Breast epithelium (tissue), 4 donors: ENCODE results near the gene ATOX1. TPM values are rescaled to one million over a fixed set of nuclear protein-coding genes. Genes with fewer than 3 reads are reported as not detected.
A peak's percentile ranks its signal among the peaks of the same experiment; 100 is the strongest.

Source experiments
- DNase-seq, 2 donors: peaks; one replicate each; pipeline ENCODE4 v3.0.0-alpha.2; 2019; ENCODE audit warnings: low spot score in 2 of 2
- H3K27ac ChIP-seq, 2 donors: fragments of 200-600 bp; sonication (generic) in 1 of 2; one replicate each; pipeline ENCODE4 v1.5.1; 2016 to 2019; ENCODE audit warnings: mild to moderate bottlenecking in 1 of 2
- H3K27me3 ChIP-seq, 2 donors: fragments of 200-600 bp; sonication (generic) in 1 of 2; one replicate each; pipeline versions ENCODE4 v1.5.1 to v1.6.0; 2017 to 2019; ENCODE audit warnings: control low read depth in 1 of 2, mild to moderate bottlenecking in 1 of 2
- H3K36me3 ChIP-seq: fragments of 200-600 bp; one replicate; pipeline ENCODE4 v1.5.1; 2019
- H3K4me1 ChIP-seq, 2 donors: fragments of 200-600 bp; sonication (generic); one replicate each; pipeline ENCODE4 v1.5.1; 2016 to 2019; ENCODE audit warnings: control low read depth in 1 of 2
- H3K4me3 ChIP-seq, 3 donors: fragments of 200-600 bp; sonication (generic); 1 replicate in 2 of 3; 2 replicates in 1 of 3; pipeline ENCODE4 v1.5.1; 2016 to 2019; ENCODE audit warnings: mild to moderate bottlenecking in 3 of 3, moderate library complexity in 2 of 3
- H3K9me3 ChIP-seq, 2 donors: fragments of 200-600 bp; sonication (generic) in 1 of 2; one replicate each; pipeline ENCODE4 v1.5.1; 2016 to 2019; ENCODE audit warnings: control low read depth in 1 of 2
- CTCF ChIP-seq, 3 donors: fragments of 450-650 bp; IDR thresholded peaks; one replicate each; pipeline ENCODE4 v1.5.1; 2016 to 2017; ENCODE audit warnings: antibody characterized with exemption in 3 of 3, mild to moderate bottlenecking in 3 of 3, moderate library complexity in 3 of 3
- POLR2A ChIP-seq: fragments of 450-650 bp; IDR thresholded peaks from one replicate; pipeline ENCODE4 v1.6.1; 2016; ENCODE audit warnings: antibody characterized with exemption, mild to moderate bottlenecking, moderate library complexity
- POLR2AphosphoS5 ChIP-seq, 3 donors: sonication (generic); formaldehyde crosslinking; IDR thresholded peaks; one replicate each; pipeline ENCODE4 v1.6.1; 2017; ENCODE audit warnings: antibody characterized with exemption in 3 of 3
- intact Hi-C: fragments of 100-400 bp; cut with DNase I; formaldehyde crosslinking; loops from one replicate; pipeline ENCODE4 v1.15.1; 2023; ENCODE audit warnings: low total_unique reads
- total RNA-seq, 3 donors: library from RNA; depleted of rRNA; stranded (reverse); fragments of >200 nt; gene quantifications; one replicate each; pipeline ENCODE4 v1.1.0, GENCODE V29; 2016

ATOX1 gene
- total RNA-seq, 3 donors from 2014 or later: 119 to 138 (median 120) TPM

GRCh38 chr5:151740958-151741373 lies 17.5 kb downstream of the ATOX1 start:
- Histone ChIP-seq H3K27ac (peak overlapping the region; percentile 12 to 71), H3K27me3 (no peaks in the 10 kb centered on the region), H3K4me3 (no peak overlapping the region), H3K36me3 (no peaks in the 10 kb centered on the region), H3K9me3 (no peaks in the 10 kb centered on the region), H3K4me1 (peaks cover 0 to 5% of the 10 kb centered on the region in 2 donors)
- no peak for DNase-seq
- intact Hi-C loops: loop anchor here (5.0 kb wide), 1 partner anchor 79 kb away; no protein-coding TSS in a partner anchor
- TF ChIP-seq CTCF (IDR thresholded peaks at IDR 0.05): no peak

DNA sequence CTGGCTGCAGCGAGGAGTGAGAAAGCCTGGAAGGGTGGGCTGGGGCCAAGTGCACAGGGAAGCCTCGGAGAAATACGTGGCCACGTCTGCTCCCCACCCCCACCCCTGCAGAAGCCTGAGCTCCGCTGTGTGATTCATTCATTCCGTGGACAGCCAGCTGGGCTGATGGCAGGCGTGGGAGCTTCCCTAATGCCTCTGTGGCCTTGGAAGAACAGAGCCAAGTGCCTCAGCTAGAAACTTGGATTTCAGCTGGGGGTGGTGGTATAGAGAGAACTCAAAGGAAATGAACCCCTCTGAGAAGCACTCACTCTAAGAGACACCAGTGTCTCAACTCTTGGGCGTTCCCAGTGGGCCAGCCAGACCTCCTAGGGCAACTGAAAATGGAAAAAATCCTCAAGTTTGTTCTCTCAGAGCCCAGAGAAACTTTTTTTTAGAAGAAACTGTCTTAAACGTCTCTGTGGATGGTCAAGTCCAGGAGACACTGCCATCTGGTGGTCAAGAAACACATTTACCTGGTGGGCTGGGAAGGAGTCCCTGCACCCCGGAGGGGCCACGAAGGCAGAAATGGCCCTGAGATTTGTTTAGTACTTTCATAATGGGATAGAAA lies 18.0 kb downstream of the ATOX1 start:
- Histone ChIP-seq H3K27ac (peak overlapping the region; percentile 12 to 71), H3K4me3 (no peak overlapping the region), H3K27me3 (no peaks in the 10 kb centered on the region), H3K4me1 (no peaks in the 10 kb centered on the region), H3K9me3 (no peaks in the 10 kb centered on the region), H3K36me3 (no peaks in the 10 kb centered on the region)
- intact Hi-C loops: loop anchor here (5.0 kb wide), 1 partner anchor 78 kb away; no protein-coding TSS in a partner anchor
- DNase-seq: peak in 1 of 2 donors; percentile 35
- TF ChIP-seq CTCF (IDR thresholded peaks at IDR 0.05) (peak; percentile 67 to 89 (median 84)), POLR2AphosphoS5 (IDR thresholded peaks at IDR 0.05) (no peak)

GRCh38 chr5:151739939-151740335 lies 18.5 kb downstream of the ATOX1 start:
- intact Hi-C loops: loop anchor here (5.0 kb wide), 1 partner anchor 78 kb away; no protein-coding TSS in a partner anchor
- Histone ChIP-seq H3K9me3 (no peaks in the 10 kb centered on the region), H3K27ac (peak overlapping the region; percentile 12 to 71), H3K27me3 (no peaks in the 10 kb centered on the region), H3K36me3 (no peaks in the 10 kb centered on the region), H3K4me3 (no peak overlapping the region), H3K4me1 (no peaks in the 10 kb centered on the region)
- TF ChIP-seq POLR2AphosphoS5 (IDR thresholded peaks at IDR 0.05): no peak
- DNase-seq: no peak

- Histone ChIP-seq H3K9me3 (no peaks in the 10 kb centered on the region), H3K27me3 (no peaks in the 10 kb centered on the region), H3K27ac (peak overlapping the region; percentile 12 to 71), H3K36me3 (no peaks in the 10 kb centered on the region), H3K4me3 (no peak overlapping the region), H3K4me1 (no peaks in the 10 kb centered on the region)
- DNase-seq: no peak
- intact Hi-C loops: no loop called here
- TF ChIP-seq CTCF (IDR thresholded peaks at IDR 0.05): no peak
- no peak for TF ChIP-seq POLR2A
- no peak for TF ChIP-seq POLR2AphosphoS5 (IDR thresholded peaks at IDR 0.05)
Observed at GRCh38 chr5:151739395-151739794, 19.0 kb downstream of the ATOX1 start.

- H3K4me3 ChIP-seq: no peak overlapping the region
- TF ChIP-seq POLR2A (no peak), POLR2AphosphoS5 (IDR thresholded peaks at IDR 0.05) (no peak), CTCF (IDR thresholded peaks at IDR 0.05) (no peak)
- no peak for DNase-seq
- no peaks in the 10 kb centered on the region for H3K36me3 ChIP-seq
- intact Hi-C loops: no loop called here
- H3K27me3 ChIP-seq: no peaks in the 10 kb centered on the region
- H3K27ac ChIP-seq: no peak overlapping the region
- H3K4me1 ChIP-seq: no peaks in the 10 kb centered on the region
- H3K9me3 ChIP-seq: no peaks in the 10 kb centered on the region
Observed at GRCh38 chr5:151738125-151738848, 20.1 kb downstream of the ATOX1 start.
